Peyer's patch (tissue), 4 donors: ENCODE results near the gene HAS3.

Experiments used
- POLR2A ChIP-seq, 2 donors: fragments of 450-650 bp; IDR thresholded peaks; one replicate each; pipeline ENCODE4 v1.5.1; 2017; ENCODE audit warnings: antibody characterized with exemption in 2 of 2, mild to moderate bottlenecking in 2 of 2, moderate library complexity in 2 of 2
- TF ChIP-seq, protein P1 (sequence below), 6 experiments: fragments of 450-650 bp in 4 of 6; fragments of 200-600 bp in 2 of 6; sonication (generic) in 1 of 6; IDR thresholded peaks; one replicate each; pipeline ENCODE4 v1.5.1; 2017 to 2019; ENCODE audit warnings: antibody characterized with exemption in 6 of 6, mild to moderate bottlenecking in 3 of 6, moderate library complexity in 1 of 6

DNA sequence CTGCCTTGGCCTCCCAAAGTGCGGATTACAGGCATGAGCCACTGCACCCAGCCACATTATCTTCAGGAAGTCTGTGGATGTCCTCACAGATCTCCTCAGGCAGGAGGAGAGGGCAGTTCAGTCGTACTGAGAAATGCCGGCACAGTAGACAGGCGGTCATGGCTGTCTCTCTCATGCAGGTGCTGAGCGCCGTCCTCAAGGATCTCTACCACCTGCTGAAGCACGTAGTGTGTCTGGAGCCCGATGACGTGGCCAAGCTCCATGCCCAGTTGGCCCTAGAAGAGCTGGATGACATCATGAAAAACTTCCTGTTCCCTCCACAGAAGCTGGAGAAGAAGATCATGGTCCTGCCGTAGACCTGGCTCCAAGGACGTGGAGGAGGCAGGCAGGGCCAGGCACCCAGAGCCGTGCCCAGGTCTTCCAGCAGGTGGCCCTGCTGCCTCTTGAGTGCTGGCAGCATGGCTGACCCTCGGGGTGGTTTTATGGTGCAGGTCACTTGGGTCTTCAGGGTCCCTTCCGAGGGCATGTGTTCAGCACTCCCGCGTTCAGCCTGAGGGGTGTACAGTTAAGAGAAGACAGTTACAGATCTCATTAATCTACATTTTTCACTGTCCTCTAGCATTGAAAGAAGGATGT, 22.0 kb upstream of the HAS3 start:
- no peak for TF ChIP-seq POLR2A (IDR thresholded peaks at IDR 0.05)
- TF ChIP-seq, protein P1, sequence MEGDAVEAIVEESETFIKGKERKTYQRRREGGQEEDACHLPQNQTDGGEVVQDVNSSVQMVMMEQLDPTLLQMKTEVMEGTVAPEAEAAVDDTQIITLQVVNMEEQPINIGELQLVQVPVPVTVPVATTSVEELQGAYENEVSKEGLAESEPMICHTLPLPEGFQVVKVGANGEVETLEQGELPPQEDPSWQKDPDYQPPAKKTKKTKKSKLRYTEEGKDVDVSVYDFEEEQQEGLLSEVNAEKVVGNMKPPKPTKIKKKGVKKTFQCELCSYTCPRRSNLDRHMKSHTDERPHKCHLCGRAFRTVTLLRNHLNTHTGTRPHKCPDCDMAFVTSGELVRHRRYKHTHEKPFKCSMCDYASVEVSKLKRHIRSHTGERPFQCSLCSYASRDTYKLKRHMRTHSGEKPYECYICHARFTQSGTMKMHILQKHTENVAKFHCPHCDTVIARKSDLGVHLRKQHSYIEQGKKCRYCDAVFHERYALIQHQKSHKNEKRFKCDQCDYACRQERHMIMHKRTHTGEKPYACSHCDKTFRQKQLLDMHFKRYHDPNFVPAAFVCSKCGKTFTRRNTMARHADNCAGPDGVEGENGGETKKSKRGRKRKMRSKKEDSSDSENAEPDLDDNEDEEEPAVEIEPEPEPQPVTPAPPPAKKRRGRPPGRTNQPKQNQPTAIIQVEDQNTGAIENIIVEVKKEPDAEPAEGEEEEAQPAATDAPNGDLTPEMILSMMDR (IDR thresholded peaks at IDR 0.05), result no peak
